ENCODE results near the gene TBC1D22A.

- TF ChIP-seq CTCF (IDR thresholded peaks at IDR 0.05), result no peak
- no peak for TF ChIP-seq POLR2A (IDR thresholded peaks at IDR 0.05)
Observed at GRCh38 chr22:47145883-47146282, 383.4 kb downstream of the TBC1D22A start.
